SIG-M5 (cell line): Measurements from ENCODE around the gene FBXL7.

Source experiments
- DNase-seq: peaks from one replicate; lab custom pipeline; 2025; lab: John Stamatoyannopoulos, UW

FBXL7 gene

GRCh38 chr5:15717001-15717400 is 217.0 kb downstream of the FBXL7 start:
- DNase-seq, result no peak

DNA sequence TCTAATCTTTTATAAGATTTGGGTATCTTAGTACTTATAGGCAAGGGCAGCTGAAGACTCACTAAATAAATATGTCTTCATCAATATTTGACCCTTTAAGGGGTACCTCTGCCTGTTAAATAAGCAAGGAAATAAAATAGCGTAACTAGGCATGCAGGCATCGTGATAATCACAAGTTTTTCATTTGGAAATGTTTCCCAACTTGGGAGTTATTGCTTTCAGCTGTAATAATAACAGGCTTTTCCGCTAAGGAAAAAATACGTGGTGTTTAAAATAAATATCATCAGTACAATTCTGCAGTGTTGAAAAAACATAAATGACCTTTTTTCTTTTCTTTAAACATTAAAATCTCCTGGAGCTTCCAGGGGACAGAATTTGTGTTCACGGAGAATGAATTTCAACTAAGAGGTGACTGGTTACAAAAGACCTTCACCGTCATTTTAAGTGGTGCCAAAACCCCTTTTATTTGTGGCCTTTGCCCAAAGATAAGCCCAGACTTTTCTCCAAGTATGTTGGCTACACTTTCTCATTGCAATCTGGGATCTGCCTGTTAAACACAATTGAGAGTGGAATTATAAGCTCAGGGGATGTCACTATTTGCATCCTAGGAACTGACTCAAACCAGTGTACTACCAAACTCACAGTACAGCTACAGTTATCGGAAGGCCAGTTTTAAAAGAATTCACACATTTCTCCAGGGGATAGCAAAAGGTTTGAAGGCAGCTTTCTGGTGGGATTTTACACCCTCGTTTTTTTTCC is 218.6 kb downstream of the FBXL7 start:
- no peak for DNase-seq

DNA sequence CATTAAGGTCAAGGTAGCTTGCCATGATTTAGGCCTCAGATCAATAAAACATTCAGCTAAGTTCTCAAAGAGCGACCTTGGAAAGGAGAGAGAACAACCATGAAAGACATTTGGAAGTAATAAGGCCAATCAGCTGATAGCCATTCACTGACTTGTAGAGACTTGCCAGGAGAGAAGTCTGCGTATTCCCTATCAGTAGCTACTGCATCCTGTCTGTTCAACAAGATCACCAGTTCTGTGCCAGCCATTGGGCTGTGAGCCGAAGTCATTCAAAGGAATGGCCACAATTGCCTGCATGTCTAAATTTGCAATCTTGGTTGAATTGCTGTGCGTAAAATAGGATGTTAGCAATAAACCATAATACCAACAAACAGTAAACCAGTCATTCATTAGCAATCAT is 219.8 kb downstream of the FBXL7 start:
- DNase-seq, result no peak

DNA sequence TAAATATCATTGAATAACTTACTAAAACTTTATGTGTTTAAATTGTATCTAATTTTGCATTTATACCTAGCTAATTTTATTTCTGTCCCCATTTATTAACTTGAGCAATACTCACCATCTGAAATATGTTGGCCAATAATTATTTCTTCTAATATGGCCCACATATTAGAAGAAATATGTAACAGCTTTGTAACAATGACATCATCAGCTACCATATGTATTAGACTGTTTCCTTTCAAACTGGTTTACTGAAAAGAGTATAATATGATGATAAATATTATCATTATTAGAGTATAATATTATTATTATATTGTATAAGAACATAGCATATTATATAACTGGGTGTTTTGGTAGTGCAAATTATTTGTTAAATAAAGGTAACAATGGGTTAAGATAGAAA is 220.5 kb downstream of the FBXL7 start:
- DNase-seq, result no peak

- no peak for DNase-seq
Observed at GRCh38 chr5:15722305-15722704, 222.3 kb downstream of the FBXL7 start.

GRCh38 chr5:15727375-15727774 is 227.4 kb downstream of the FBXL7 start:
- no peak for DNase-seq

DNA sequence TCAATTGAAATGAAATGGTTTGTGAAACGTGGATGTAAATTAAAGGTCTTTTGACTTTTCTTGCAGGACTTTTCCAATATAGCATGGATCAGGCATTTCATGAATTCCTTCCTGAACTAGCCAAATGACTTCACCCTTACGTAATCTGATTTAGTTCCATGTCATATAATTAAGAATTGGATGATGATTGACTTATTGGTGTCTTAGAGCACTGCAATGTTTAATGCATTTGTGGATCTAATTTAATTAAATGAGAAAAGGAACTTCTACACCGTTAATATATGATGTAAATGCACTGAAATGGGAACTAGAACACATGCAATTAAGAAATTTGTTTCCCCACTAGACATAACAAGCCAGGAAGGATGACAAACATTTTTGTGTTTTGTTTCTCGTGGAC is 228.8 kb downstream of the FBXL7 start:
- DNase-seq, result no peak

DNA sequence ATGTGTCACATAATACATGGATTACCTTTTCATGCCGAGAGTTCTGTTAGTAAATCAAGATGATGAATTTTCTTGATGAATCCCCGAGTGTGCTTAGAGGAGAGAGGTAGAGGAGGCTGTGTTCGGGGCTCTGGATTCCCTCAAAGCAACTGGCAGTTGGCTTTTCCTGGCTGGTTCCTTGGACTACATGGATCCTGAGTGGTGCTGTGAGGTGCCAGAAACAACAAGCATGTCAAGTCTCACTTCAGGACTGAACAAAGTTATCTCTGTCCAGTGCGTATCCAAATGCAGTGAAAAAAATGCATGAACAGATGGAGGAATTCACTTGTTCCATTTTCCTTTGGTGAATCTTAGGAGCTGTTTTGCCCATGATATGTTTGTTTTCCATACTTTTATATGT is 231.7 kb downstream of the FBXL7 start:
- DNase-seq, result no peak

GRCh38 chr5:15734058-15734457 is 234.1 kb downstream of the FBXL7 start:
- DNase-seq, result no peak

GRCh38 chr5:15737036-15737821 is 237.2 kb downstream of the FBXL7 start:
- no peak for DNase-seq

DNA sequence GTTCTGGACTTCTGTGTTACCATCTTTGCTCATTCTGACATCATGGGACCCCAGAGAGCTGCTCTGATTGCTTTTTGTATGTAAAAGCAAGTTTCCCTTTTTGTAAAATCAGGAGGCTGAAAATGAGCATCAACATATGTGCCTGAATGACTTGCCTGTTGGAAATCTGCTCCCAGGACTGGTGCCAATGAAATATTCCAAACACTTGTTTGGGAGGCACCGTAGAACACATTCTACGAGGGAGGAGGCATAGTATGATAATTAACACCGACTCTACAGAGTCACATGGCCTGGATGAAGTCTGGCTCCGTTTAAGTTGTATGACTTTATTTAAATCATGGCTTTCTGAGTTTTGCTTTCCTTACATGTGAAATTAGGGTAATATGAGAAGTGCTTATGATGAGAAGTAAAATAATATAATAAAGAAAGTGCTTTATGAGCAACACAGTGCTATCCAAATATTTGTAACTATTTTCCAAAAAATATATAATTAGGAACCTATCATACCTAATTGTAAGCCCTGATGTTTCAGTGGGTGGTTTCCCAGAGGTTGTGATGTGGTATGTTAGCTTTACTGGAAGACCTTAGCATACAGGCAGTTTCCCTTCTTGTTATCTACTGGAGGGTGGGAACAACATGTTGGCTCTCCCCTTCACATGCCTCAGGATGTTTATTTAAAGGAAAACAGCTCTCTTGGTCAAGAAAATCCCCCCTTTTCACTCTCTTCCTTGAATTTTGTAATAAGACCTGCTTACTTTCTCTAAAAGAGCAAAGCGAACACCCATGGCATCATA is 238.1 kb downstream of the FBXL7 start:
- DNase-seq, result no peak

- no peak for DNase-seq
Observed at GRCh38 chr5:15740383-15740782, 240.4 kb downstream of the FBXL7 start.

DNA sequence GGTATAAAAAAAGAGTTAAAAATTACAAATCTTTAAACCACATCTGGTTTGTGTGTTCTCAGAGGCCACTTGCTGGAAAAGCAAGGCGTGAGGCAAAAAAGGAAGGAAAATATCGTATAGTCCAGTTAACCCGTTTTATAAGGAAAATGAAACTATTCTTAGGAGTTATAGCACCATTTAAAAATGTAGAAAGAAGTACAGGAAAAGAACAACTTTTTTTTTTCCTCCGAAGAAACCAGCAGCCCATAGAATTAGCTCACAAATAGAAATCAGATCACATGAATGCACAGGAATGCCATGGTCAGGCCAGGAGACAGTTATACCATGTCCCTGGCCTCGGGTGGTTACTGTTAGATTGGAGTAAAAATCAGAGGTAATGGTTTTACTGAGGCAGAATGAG is 241.6 kb downstream of the FBXL7 start:
- no peak for DNase-seq

DNA sequence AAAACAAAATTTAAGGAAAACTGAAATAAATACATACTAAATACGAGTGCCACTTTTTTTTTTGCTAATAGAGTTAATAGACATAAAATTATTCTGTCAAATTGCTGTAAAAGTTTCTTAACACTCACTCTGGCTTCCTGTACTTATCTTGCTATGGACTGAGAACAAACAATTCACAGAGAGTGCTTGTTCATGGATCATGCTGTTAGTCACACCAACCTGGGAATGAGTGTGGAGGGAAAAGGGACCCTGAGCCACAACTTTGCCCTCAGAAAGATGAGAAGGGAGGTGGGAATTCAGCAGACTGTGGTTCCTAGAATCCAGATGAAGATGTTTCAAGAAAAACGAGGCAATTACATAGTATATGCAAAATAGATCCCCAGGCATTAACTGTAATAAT is 246.9 kb downstream of the FBXL7 start:
- no peak for DNase-seq

DNA sequence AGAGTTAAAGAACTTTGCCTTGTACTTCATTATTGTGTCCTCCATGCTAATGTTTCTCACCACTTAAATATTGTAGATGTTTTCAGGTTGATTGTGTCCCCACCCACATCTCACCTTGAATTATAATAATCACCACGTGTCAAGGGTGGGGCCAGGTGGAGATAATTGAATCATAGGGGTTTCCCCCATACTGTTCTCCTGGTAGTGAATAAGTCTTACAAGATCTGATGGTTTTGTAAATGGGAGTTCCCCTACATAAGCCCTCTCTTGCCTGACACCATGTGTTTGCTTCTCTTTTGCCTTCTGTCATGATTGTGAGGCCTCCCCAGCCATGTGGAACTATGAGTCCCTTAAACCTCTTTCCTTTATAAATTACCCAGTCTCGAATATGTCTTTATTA is 248.3 kb downstream of the FBXL7 start:
- no peak for DNase-seq

DNA sequence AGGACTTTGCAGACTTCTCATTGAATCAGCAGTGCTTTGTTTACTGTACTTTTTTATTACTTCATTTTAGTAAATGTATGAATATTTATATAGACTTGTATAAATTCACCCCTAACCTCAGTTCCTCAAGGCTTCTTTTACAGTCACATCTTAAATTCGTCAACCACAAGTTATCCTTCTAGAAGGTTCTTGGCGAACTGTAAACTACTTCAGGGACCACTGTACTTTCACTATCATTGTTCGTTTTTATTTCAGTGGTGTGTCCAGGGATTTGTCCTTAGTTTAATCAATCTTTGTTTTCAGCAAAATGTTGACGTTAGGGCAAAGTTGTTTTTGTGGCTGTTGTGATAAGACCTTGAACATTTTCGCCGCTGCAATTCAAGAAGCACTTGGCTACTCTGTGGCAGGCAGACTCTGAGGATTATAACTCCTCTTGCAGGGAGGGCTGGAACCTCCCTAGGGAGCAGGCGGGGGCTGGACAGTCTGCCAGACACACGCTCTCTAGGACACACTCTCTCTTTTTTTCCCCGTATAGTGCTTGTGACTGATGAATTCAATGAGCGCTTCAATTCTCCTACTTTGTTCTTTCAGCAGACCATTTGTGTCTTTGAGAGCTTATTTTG is 252.8 kb downstream of the FBXL7 start:
- no peak for DNase-seq

GRCh38 chr5:15753752-15754151 is 253.8 kb downstream of the FBXL7 start:
- no peak for DNase-seq

DNA sequence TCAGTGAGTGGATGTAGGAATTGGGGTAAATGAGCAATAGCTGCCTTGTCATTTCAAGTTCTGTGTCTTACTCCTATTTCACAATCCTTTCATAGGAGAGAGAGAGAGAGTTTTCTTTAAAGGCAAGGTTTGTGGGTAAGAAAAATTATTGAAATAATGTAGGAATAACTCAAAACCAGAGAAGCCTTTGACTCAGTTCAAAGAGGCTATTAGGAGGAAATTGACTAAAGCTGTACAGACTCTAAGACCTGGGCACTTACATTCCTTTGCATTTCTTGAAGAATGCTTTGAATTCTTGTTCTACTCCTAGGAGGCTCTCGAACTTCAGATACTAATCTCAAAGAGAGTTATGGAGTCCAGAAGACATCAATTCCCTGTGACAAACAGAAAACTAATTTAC is 257.1 kb downstream of the FBXL7 start:
- no peak for DNase-seq

DNA sequence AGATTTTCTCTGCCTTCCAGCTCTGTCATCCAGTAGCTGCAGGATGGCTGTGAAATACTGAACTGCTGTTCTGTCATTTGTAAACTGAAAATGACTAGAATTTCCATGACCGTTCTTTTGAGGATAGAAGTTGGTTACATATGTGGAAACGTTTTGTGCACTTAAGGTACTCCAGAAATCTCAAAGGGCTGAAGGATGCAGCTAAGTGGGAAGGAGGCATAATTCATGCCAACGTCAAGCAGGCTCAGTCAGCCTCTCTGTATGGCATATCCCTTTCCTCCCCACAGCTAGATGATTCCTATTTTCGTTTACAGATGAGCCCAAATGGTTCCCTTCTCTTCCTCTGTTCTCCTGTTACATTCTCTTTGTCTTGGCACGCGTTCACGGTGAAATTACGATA is 257.6 kb downstream of the FBXL7 start:
- no peak for DNase-seq

DNA sequence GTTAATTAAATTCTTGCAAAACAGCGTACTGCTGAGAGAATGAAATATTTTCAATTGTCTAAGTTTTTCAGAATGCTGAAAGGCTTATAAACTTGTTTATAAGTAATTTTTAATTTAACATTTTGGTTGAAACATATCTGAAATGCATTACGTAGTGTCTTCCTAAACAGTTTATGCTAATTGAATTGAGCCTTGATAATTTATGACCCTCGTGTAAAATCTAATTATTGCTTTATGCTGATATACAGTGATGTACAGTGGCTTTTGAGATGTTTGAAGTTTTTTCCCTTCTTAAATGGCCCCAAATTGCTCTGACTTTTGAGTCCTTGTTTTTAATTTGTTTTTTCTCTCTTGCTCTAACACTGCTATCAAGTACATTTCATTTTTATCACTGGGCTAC is 262.7 kb downstream of the FBXL7 start:
- no peak for DNase-seq

DNA sequence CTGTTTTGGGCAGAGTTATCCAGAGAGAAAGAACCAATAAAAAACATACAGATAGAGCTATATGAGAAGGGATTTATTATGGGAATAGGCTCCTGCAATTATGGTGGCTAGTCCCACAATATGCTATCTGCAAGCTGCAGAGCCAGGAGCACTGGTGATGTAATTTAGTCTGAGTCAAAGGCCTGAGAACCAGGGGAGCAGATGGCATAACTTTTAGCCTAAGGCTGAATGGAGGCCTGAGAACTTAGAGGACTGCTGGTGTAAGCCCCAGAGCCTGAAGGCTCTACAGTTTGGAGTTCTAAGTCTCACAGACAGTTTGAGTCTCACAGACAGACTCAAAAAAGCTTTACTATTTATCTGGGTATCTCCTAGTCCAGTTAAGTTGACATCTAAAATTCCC is 263.8 kb downstream of the FBXL7 start:
- no peak for DNase-seq

- no peak for DNase-seq
Observed at GRCh38 chr5:15768936-15769335, 269.0 kb downstream of the FBXL7 start.
